Keratinocyte (primary cell): ENCODE results near the gene RPS6KL1. TPM values are rescaled to one million over a fixed set of nuclear protein-coding genes. Genes with fewer than 3 reads are reported as not detected.

ENCODE experiments used
- DNase-seq: peaks from one replicate; pipeline ENCODE4 v3.0.0-alpha.2; 2011; ENCODE audit warnings: low read depth, missing footprints, low spot score
- FAIRE-seq: peaks from 2 replicates; lab custom pipeline; 2011; peaks lifted over from hg19 to GRCh38; lab: Jason Lieb, UNC
- H2AFZ ChIP-seq: 2 replicates; pipeline ENCODE4 v1.6.0; 2012; ENCODE audit warnings: low read length, control low read depth, inconsistent platforms; ENCODE audit not compliant: control insufficient read depth
- H3K27ac ChIP-seq: 2 replicates; pipeline ENCODE4 v1.5.1; 2011; ENCODE audit warnings: low read length; ENCODE audit not compliant: control insufficient read depth, insufficient read depth
- H3K27me3 ChIP-seq: 3 replicates; pipeline ENCODE4 v1.6.0; 2011; ENCODE audit warnings: low read length; ENCODE audit not compliant: control insufficient read depth, insufficient read depth; ENCODE audit errors: extremely low read depth
- H3K36me3 ChIP-seq, 2 experiments: 2 replicates in 1 of 2; 3 replicates in 1 of 2; pipeline ENCODE4 v1.5.1; 2011; ENCODE audit warnings: low read length in 2 of 2, mild to moderate bottlenecking in 1 of 2; ENCODE audit not compliant: control insufficient read depth in 2 of 2, insufficient read depth in 2 of 2; ENCODE audit errors: extremely low read depth in 1 of 2
- H3K4me1 ChIP-seq: 3 replicates; pipeline ENCODE4 v1.5.1; 2011; ENCODE audit warnings: low read length; ENCODE audit not compliant: control insufficient read depth, insufficient read depth; ENCODE audit errors: extremely low read depth
- H3K4me2 ChIP-seq: 3 replicates; pipeline ENCODE4 v1.6.0; 2011; ENCODE audit warnings: low read depth, low read length; ENCODE audit not compliant: control insufficient read depth, insufficient read depth; ENCODE audit errors: extremely low read depth
- H3K4me3 ChIP-seq, 3 experiments: fragments of 200-600 bp in 1 of 3; sonication (generic) in 1 of 3; 2 replicates in 2 of 3; 3 replicates in 1 of 3; pipeline ENCODE4 v1.5.1; 2011 to 2016; ENCODE audit warnings: low read length in 3 of 3, mild to moderate bottlenecking in 3 of 3, control low read depth in 2 of 3, inconsistent platforms in 1 of 3, low read depth in 1 of 3, mixed read lengths in 1 of 3, mixed run types in 1 of 3, moderate library complexity in 1 of 3; ENCODE audit not compliant: control insufficient read depth in 2 of 3, insufficient read depth in 2 of 3; ENCODE audit errors: extremely low read depth in 1 of 3
- H3K79me2 ChIP-seq: 2 replicates; pipeline ENCODE4 v1.6.0; 2012; ENCODE audit warnings: low read length; ENCODE audit not compliant: control insufficient read depth, insufficient read depth
- H3K9ac ChIP-seq: 3 replicates; pipeline ENCODE4 v1.6.0; 2011; ENCODE audit warnings: low read length; ENCODE audit not compliant: control insufficient read depth, insufficient read depth; ENCODE audit errors: extremely low read depth
- H3K9me1 ChIP-seq: 3 replicates; pipeline ENCODE4 v1.6.0; 2011; ENCODE audit warnings: low read length; ENCODE audit not compliant: control insufficient read depth, insufficient read depth; ENCODE audit errors: extremely low read depth
- H3K9me3 ChIP-seq: 2 replicates; pipeline ENCODE4 v1.5.1; 2012; ENCODE audit warnings: low read depth, low read length; ENCODE audit not compliant: control insufficient read depth
- H4K20me1 ChIP-seq: 3 replicates; pipeline ENCODE4 v1.6.0; 2011; ENCODE audit warnings: low read length; ENCODE audit not compliant: control insufficient read depth, insufficient read depth; ENCODE audit errors: extremely low read depth
- CTCF ChIP-seq, 3 experiments: IDR thresholded peaks in 1 of 3; conservative IDR thresholded peaks in 1 of 3; optimal IDR thresholded peaks in 1 of 3; 2 replicates in 2 of 3; 3 replicates in 1 of 3; pipeline versions ENCODE3 to v1.5.1; 2011; ENCODE audit warnings: low read length in 3 of 3, mild to moderate bottlenecking in 3 of 3, moderate library complexity in 2 of 3, control low read depth in 1 of 3, inconsistent platforms in 1 of 3; ENCODE audit not compliant: insufficient read depth in 2 of 3; ENCODE audit errors: extremely low read depth in 1 of 3
- EZH2 ChIP-seq: IDR thresholded peaks from one replicate; pipeline ENCODE4 v1.6.1; 2012; ENCODE audit warnings: inconsistent platforms, mild to moderate bottlenecking, low read length, moderate library complexity
- dilution Hi-C: fragments of 300-500 bp; cut with MboI; formaldehyde crosslinking; loops from one replicate; pipeline ENCODE4 v1.7.0; 2020; ENCODE audit warnings: low sequenced_read_pairs; ENCODE audit not compliant: extremely low pct_ligation_motif_present
- polyA plus RNA-seq, 5 experiments: library from polyadenylated mRNA; depleted of rRNA in 3 of 5; stranded (reverse) in 3 of 5; stranded (forward) in 1 of 5; unstranded in 1 of 5; fragments of >200 nt; gene quantifications; 1 replicate in 1 of 5; 2 replicates in 3 of 5; 3 replicates in 1 of 5; pipeline versions ENCODE4 v1.2.1 to v1.2.3, GENCODE V29; 2011 to 2012; ENCODE audit warnings: missing spikeins in 2 of 5, low read depth in 1 of 5, low replicate concordance in 1 of 5

RPS6KL1 gene
- polyA plus RNA-seq, 1 donor (not counting 4 experiments of a cell fraction or from before 2014, with no cell fraction given): 0.69 TPM

GRCh38 chr14:74915826-74916225 lies 7.2 kb downstream of the RPS6KL1 start:
- H3K9me3 ChIP-seq: no peaks in the 10 kb centered on the region
- no peaks in the 10 kb centered on the region for H3K79me2 ChIP-seq
- FAIRE-seq (no peak), DNase-seq (no peak)
- peaks cover 13% of the 10 kb centered on the region for H3K4me1 ChIP-seq
- no peaks in the 10 kb centered on the region for H3K36me3 ChIP-seq
- no peak overlapping the region for H2AFZ ChIP-seq
- no peaks in the 10 kb centered on the region for H3K9me1 ChIP-seq
- H3K9ac ChIP-seq: no peak overlapping the region
- H3K4me3 ChIP-seq: no peak overlapping the region
- H3K27me3 ChIP-seq: no peaks in the 10 kb centered on the region
- no peak overlapping the region for H3K27ac ChIP-seq
- TF ChIP-seq EZH2 (no peak), CTCF (optimal IDR thresholded peaks at IDR 0.05 in 1 of 3, IDR thresholded peaks at IDR 0.05 in 1 of 3, conservative IDR thresholded peaks at IDR 0.05 in 1 of 3; ENCODE audit: extremely low read depth in 1 of 3, insufficient read depth in 2 of 3, low read length in 3 of 3) (no peak)
- dilution Hi-C loops: no loop called here
- H4K20me1 ChIP-seq: no peaks in the 10 kb centered on the region
- H3K4me2 ChIP-seq: no peak overlapping the region

GRCh38 chr14:74915426-74915825 lies 7.6 kb downstream of the RPS6KL1 start:
- no peaks in the 10 kb centered on the region for H3K9me3 ChIP-seq
- H3K9me1 ChIP-seq: no peaks in the 10 kb centered on the region
- H3K4me3 ChIP-seq: no peak overlapping the region
- no peak overlapping the region for H3K4me2 ChIP-seq
- H3K79me2 ChIP-seq: no peaks in the 10 kb centered on the region
- peaks cover 13% of the 10 kb centered on the region for H3K4me1 ChIP-seq
- H3K27ac ChIP-seq: no peak overlapping the region
- FAIRE-seq: no peak
- no peak for DNase-seq
- no peaks in the 10 kb centered on the region for H3K27me3 ChIP-seq
- H3K36me3 ChIP-seq: no peaks in the 10 kb centered on the region
- no peak overlapping the region for H3K9ac ChIP-seq
- TF ChIP-seq EZH2 (no peak), CTCF (optimal IDR thresholded peaks at IDR 0.05 in 1 of 3, IDR thresholded peaks at IDR 0.05 in 1 of 3, conservative IDR thresholded peaks at IDR 0.05 in 1 of 3; ENCODE audit: extremely low read depth in 1 of 3, insufficient read depth in 2 of 3, low read length in 3 of 3) (no peak)
- H4K20me1 ChIP-seq: no peaks in the 10 kb centered on the region
- dilution Hi-C loops: no loop called here
- H2AFZ ChIP-seq: no peak overlapping the region
